Mesodermal cell (in vitro differentiated cells): Measurements from ENCODE around the gene EGLN2.
"Not testable (repeated sequence)": the region's sequence is repeated elsewhere in the genome, so short reads cannot be mapped to it uniquely, and the experiment has no call there.

ENCODE experiments used
- H3K27ac ChIP-seq: 2 replicates; pipeline ENCODE4 v1.7.0; 2013; ENCODE audit warnings: mild to moderate bottlenecking, low read depth, low read length, moderate library complexity; ENCODE audit not compliant: severe bottlenecking
- H3K36me3 ChIP-seq: 2 replicates; pipeline ENCODE4 v1.7.1; 2013; ENCODE audit warnings: mild to moderate bottlenecking, low read length, moderate library complexity; ENCODE audit not compliant: control insufficient read depth, insufficient read depth
- H3K4me1 ChIP-seq: one replicate; pipeline ENCODE4 v1.7.1; 2013; ENCODE audit warnings: mild to moderate bottlenecking, low read length; ENCODE audit not compliant: insufficient read depth, control insufficient read depth, poor library complexity, severe bottlenecking
- H3K4me3 ChIP-seq: 2 replicates; pipeline ENCODE4 v1.7.0; 2013; ENCODE audit warnings: low read length, control low read depth, mild to moderate bottlenecking; ENCODE audit not compliant: insufficient read depth, poor library complexity, severe bottlenecking; ENCODE audit errors: extremely low read depth
- H3K9me3 ChIP-seq: 2 replicates; pipeline ENCODE4 v1.7.1; 2013; ENCODE audit warnings: mild to moderate bottlenecking, low read length, moderate library complexity; ENCODE audit not compliant: control insufficient read depth
- WGBS, 2 experiments: methylation state at CpG; one replicate each; pipeline ENCODE4 v1.1.5; 2013; ENCODE audit warnings: missing lambda C conversion rate in 2 of 2; ENCODE audit not compliant: insufficient coverage in 2 of 2; 5-methylcytosine and 5-hydroxymethylcytosine counted together

Gene EGLN2

DNA sequence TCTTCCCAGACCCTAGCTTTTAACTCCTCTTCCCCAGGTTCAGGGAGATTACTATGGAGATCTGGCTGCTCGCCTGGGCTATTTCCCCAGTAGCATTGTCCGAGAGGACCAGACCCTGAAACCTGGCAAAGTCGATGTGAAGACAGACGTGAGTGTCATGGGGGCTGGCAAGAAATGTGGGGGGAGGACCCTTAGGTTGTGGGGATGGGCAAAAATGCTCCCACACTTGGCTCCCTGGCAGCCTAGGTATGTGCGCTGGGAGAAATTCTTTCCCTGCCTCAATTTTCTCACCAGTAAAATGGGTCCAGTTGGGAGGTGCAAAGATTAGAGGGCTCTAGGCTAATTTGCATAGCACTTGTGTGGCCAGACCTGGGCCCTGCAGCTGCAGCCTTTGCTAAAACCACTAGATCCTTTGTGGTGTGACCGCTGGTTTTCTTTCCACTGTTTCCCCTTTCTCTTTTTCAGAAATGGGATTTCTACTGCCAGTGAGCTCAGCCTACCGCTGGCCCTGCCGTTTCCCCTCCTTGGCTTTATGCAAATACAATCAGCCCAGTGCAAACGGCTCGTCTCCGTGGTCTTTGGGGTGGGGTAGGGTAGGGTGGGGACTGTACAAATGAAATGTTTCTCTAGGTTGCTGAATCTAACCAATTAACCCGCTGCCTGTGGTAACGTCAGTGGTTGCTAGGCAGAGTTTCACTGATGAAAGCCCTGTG, 21.9 kb upstream of the EGLN2 start:
- peaks cover 10% of the 10 kb centered on the region for H3K36me3 ChIP-seq
- peaks cover 17% of the 10 kb centered on the region for H3K4me1 ChIP-seq
- peak overlapping the region; percentile 100 for H3K27ac ChIP-seq
- no peaks in the 10 kb centered on the region for H3K9me3 ChIP-seq
- WGBS, 2 experiments = 21 to 22% methylated on average over 9 to 12 of the region's 13 CpGs
- peak overlapping the region; percentile 68 for H3K4me3 ChIP-seq

DNA sequence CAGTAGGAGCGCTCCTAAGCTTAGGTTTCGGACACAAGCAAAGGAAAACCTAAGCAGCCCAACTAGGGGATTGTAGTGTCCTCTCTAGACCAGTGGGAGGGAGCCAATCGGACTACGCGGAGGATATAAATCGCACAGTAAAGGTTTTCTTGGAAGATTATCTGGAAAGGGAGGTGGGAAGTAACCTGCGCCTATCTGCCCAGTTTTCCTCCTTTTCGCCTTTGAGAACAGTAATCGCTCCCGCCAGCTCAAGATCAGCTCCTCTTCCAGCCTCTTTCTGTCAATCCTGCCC, 21.4 kb upstream of the EGLN2 start:
- Histone ChIP-seq H3K36me3 (peaks cover 10% of the 10 kb centered on the region), H3K9me3 (no peaks in the 10 kb centered on the region), H3K4me3 (peak overlapping the region; percentile 68), H3K4me1 (peaks cover 17% of the 10 kb centered on the region), H3K27ac (peak overlapping the region; percentile 100)
- WGBS, 2 experiments = 0 to 2% methylated on average over 5 to 7 of the region's 10 CpGs

DNA sequence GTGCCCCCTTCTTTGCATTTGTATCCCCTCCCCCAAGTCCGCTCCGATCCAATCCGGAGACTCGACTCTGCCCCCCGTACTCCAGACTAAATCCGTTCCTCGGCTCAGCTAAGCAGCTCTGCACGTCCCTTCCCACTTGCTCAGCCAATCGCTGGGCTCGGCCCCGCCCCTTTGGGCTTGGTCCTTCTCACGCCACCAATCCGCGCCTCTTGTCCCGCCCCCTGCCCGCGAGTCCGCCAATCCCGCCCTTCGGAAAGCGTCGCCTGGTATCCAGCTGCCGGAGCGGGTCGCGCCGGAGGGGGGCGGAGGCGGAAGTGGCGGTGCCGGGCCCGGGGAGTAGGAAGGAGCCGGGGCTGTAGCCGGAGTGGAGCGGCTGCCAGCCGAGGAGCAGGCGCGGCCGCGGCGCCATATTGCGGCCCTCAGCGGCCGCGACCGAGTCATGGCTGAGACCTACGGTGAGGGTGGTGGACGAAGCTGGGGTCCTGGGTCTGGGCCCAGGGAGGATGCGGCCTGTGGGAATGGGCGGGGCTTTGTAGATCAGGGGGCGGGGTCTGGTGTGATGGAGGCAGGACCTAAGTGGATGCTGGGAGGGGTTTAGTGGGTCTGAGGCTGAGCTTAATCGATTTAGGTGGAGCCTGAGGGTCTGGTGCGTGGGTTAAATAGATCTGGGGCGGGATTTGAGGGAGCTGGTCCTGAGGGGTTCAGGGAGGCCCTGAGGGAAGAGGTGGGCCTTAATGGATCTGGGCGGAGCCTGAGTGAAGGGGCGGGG, 20.9 kb upstream of the EGLN2 start, which contains the start of gene RAB4B:
Gene RAB4B, plus strand, starts transcription at position 311 of the 769 bp plus-strand sequence. Its CDS starts 129 bp downstream, at position 440.
- H3K4me3 ChIP-seq = peak within 1 kb of the TSS; percentile 68
- peak within 1 kb of the TSS; percentile 100 for H3K27ac ChIP-seq
- peaks cover 17% of the 10 kb centered on the region for H3K4me1 ChIP-seq
- 0 to 1% methylated on average over 41 to 46 of the region's 56 CpGs for WGBS, 2 experiments
- H3K36me3 ChIP-seq = peaks cover 9% of the 10 kb centered on the region
- no peaks in the 10 kb centered on the region for H3K9me3 ChIP-seq

DNA sequence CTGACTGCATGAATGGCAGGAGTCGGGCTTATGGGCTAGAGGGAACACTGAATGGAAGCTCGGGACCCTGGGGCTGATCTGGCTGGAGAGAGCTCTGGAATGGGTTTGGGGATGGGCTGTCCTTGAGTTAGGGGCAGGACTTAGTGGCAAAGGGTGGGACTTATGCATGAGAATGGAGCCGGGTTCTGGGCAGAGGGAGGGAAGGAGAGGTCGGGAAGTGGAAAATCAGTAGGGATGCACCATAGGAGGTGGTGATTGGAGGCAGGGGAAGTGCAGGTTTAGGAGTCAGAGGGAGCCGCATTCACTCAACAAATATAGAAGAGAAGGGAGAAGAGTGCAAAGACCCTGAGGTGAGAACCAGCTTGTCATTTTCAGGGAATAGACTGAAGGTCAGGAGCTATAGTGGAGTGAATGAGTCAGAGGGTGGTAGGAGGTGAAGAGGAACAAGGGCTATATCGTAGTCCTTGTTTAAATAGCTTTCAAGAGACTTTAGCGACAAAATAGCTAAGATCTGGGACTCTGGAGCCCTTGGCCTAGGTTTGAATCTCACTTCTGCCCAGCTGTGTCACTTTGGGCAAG, 20.2 kb upstream of the EGLN2 start:
- peaks cover 6% of the 10 kb centered on the region for H3K36me3 ChIP-seq
- H3K4me1 ChIP-seq = peaks cover 17% of the 10 kb centered on the region
- peak overlapping the region; percentile 100 for H3K27ac ChIP-seq
- H3K9me3 ChIP-seq = no peaks in the 10 kb centered on the region
- H3K4me3 ChIP-seq = peak overlapping the region; percentile 68
- 4 to 9% methylated on average over 6 of the region's 7 CpGs for WGBS, 2 experiments

DNA sequence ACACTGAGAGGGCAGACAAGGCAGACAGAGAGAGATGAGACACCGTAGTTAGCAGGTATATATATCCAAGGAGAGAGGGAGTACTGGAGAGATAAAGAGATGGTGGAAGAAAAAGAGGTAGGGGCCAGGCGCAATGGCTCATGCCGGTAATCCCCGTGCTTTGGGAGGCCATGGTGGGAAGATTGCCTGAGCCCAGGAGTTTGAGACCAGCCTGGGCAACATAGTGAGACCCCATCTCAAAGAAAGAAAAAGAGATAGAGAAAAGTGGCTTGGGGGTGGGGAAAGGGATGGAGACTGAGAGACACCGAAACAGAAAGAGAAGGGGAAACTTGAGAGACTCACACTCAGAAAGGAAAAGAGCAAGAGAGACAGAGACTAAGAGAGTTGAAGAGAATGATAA, 18.4 kb upstream of the EGLN2 start:
- peaks cover 2% of the 10 kb centered on the region for H3K4me1 ChIP-seq
- no peaks in the 10 kb centered on the region for H3K9me3 ChIP-seq
- H3K27ac ChIP-seq = no peak overlapping the region
- WGBS, 2 experiments = 89 to 96% methylated on average over 5 of the region's 5 CpGs
- H3K4me3 ChIP-seq = no peak overlapping the region
- H3K36me3 ChIP-seq = peaks cover 9% of the 10 kb centered on the region

DNA sequence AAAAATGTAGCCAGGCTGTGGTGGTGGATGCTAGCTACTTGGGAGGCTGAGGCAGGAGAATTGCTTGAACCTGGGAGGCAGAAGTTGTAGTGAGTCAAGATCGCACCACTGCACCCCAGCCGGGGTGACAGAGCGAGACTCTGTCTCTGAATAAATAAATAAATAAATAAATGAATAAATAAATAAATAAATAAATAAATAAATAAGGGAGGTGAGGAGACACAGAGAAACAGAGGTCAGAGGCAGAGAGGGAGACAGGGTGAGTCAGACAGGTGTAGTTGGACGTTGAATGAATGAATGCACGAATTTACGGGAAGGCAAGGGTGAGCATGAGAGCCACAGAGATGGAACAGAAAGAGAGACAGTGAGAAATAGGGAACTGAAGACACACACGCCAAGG, 17.9 kb upstream of the EGLN2 start:
- no peak overlapping the region for H3K27ac ChIP-seq
- 97 to 99% methylated on average over 4 of the region's 7 CpGs for WGBS, 2 experiments
- no peaks in the 10 kb centered on the region for H3K9me3 ChIP-seq
- H3K36me3 ChIP-seq = peaks cover 9% of the 10 kb centered on the region
- no peak overlapping the region for H3K4me3 ChIP-seq
- no peaks in the 10 kb centered on the region for H3K4me1 ChIP-seq

DNA sequence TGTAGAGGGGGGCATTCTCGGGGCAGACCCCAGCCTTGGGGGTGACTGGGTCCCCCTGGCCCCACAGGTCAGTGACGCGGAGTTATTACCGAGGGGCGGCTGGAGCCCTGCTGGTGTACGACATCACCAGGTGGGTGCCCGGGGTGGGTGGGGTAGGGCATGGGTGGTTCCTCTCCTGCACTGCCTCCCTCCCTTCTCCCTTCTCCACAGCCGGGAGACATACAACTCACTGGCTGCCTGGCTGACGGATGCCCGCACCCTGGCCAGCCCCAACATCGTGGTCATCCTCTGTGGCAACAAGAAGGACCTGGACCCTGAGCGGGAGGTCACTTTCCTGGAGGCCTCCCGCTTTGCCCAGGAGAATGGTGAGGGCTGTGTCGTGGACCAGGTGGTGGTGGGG, 15.3 kb upstream of the EGLN2 start:
- Histone ChIP-seq H3K4me3 (no peak overlapping the region), H3K4me1 (no peaks in the 10 kb centered on the region), H3K36me3 (peaks cover 14% of the 10 kb centered on the region), H3K9me3 (no peaks in the 10 kb centered on the region), H3K27ac (no peak overlapping the region)
- 97 to 100% methylated on average over 6 of the region's 14 CpGs for WGBS, 2 experiments

DNA sequence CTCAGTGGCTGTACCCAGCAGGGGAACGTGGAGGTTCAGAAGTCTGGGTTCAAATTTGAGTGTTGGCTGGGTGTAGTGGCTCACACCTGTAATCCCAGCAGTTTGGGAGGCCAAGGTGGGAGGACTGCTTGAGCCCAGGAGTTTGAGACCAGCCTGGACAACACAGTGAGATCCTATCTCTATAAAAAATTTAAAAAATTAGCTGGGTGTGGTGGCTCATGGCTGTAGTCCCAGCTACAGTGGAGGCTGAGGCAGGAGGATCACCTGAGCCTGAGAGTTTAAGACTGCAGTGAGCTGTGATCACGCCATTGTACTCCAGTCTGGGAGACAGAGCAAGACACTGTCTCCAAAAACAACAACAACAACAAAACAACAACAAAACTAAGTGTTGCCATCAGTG, 14.8 kb upstream of the EGLN2 start:
- peaks cover 14% of the 10 kb centered on the region for H3K36me3 ChIP-seq
- not testable (repeated sequence) for H3K4me1 ChIP-seq, H3K4me3 ChIP-seq, H3K9me3 ChIP-seq, H3K27ac ChIP-seq
- 94 to 100% methylated on average over 1 to 2 of the region's 2 CpGs for WGBS, 2 experiments

DNA sequence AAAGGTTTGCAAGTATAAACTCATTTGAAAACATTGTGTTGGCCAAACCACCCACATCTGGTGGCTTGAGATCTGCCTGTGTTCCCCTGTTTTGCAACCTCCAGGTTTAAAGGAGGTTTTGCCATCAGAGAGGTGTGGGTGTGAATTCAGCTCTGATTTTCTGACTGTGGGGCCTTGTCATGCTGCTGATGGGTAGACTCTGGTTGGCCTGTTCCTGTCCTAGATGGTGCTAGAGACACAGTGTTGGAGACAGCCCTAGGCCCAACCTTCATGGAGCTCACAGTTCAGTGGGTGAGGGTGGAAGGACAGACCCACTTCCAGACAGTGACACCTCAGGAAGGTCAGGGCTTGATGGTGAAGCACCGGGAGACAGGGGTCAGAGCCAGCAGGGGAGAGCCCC, 13.5 kb upstream of the EGLN2 start:
- Histone ChIP-seq H3K4me3 (no peak overlapping the region), H3K4me1 (no peaks in the 10 kb centered on the region), H3K27ac (no peak overlapping the region), H3K36me3 (peaks cover 9% of the 10 kb centered on the region), H3K9me3 (no peaks in the 10 kb centered on the region)
- WGBS, 2 experiments = 83 to 87% methylated on average over 1 of the region's 1 CpG

DNA sequence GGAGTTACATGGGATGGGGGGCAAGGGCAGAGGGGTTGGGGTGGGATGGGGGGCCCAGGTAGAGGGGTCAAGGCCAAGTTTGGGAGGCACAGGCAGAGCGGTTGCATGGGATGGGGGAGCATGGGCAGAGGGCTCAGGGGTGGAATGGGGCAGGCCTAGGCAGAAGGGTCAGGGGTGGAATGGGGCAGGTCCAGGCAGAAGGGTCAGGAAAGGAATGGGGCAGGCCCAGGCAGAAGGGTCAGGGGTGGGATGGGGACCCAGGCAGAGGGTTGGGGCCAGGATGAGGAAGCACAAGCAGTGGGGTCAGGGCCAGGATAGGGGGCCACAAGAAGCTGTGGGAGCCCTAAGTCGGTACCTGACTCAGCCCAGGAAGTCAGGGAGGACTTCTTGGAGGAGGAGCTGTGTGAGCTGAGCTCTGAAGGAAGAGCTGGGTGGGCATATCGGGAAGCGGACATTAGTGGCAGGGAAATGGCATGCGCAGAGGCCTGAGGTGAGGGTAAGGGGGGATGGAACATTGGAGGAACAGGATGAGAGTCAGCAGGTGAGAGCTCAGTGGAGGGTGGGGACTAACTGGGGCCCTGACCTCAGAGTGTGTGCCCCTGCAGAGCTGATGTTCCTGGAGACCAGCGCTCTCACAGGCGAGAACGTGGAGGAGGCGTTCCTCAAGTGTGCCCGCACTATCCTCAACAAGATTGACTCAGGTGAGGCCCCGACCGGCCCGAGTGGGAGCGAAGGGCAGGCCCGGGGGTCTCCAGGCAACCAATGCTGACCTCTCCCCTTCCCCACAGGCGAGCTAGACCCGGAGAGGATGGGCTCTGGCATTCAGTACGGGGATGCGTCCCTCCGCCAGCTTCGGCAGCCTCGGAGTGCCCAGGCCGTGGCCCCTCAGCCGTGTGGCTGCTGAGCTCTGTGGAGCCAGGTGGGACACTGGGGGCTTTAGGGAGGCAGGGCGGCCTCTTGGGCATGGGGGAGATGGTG, 12.6 kb upstream of the EGLN2 start:
- Histone ChIP-seq H3K4me1 (no peaks in the 10 kb centered on the region), H3K9me3 (no peaks in the 10 kb centered on the region), H3K36me3 (peaks cover 10% of the 10 kb centered on the region), H3K27ac (no peak overlapping the region), H3K4me3 (no peak overlapping the region)
- 93 to 95% methylated on average over 22 to 23 of the region's 25 CpGs for WGBS, 2 experiments
